CD14-positive monocyte (primary cell): ENCODE measurements around the gene INPP4B. TPM values are rescaled to one million over a fixed set of nuclear protein-coding genes. Genes with fewer than 3 reads are reported as not detected.

Experiments used
- DNase-seq, 3 donors: peaks; one replicate each; pipeline ENCODE4 v3.0.0-alpha.2; 2011 to 2022
- H2AFZ ChIP-seq: 2 replicates; pipeline ENCODE4 v1.6.0; 2012; ENCODE audit warnings: mild to moderate bottlenecking, low read depth, low read length, inconsistent platforms; ENCODE audit not compliant: insufficient read depth, poor library complexity, severe bottlenecking
- H3K27ac ChIP-seq, 2 donors: 1 replicate in 1 of 2; 2 replicates in 1 of 2; pipeline ENCODE4 v1.5.1; 2012 to 2013; ENCODE audit warnings: low read length in 2 of 2, control low read depth in 1 of 2, inconsistent platforms in 1 of 2, low read depth in 1 of 2, mild to moderate bottlenecking in 1 of 2
- H3K27me3 ChIP-seq, 2 donors: one replicate each; pipeline versions ENCODE4 v1.6.0 to v1.6.1; 2011 to 2013; ENCODE audit warnings: low read length in 2 of 2; ENCODE audit not compliant: control insufficient read depth in 2 of 2, insufficient read depth in 2 of 2
- H3K36me3 ChIP-seq, 2 donors: replicated peaks in 1 of 2; 1 replicate in 1 of 2; 2 replicates in 1 of 2; pipeline versions ENCODE4 v1.5.1 to v1.6.1; 2012 to 2013; ENCODE audit warnings: low read length in 2 of 2, control low read depth in 1 of 2, inconsistent platforms in 1 of 2, mild to moderate bottlenecking in 1 of 2; ENCODE audit not compliant: insufficient read depth in 2 of 2, control insufficient read depth in 1 of 2
- H3K4me1 ChIP-seq, 2 donors: 1 replicate in 1 of 2; 2 replicates in 1 of 2; pipeline versions ENCODE4 v1.5.1 to v1.6.1; 2012 to 2013; ENCODE audit warnings: low read length in 2 of 2, control low read depth in 1 of 2, inconsistent platforms in 1 of 2, mild to moderate bottlenecking in 1 of 2, moderate library complexity in 1 of 2; ENCODE audit not compliant: insufficient read depth in 2 of 2, control insufficient read depth in 1 of 2
- H3K4me2 ChIP-seq: replicated peaks from 2 replicates; pipeline ENCODE3; 2012; ENCODE audit warnings: low read length, moderate library complexity, mild to moderate bottlenecking; ENCODE audit not compliant: poor library complexity, severe bottlenecking; ENCODE audit errors: extremely low read depth
- H3K4me3 ChIP-seq, 3 experiments: fragments of 200-600 bp in 1 of 3; sonication (generic) in 1 of 3; replicated peaks in 1 of 3; 1 replicate in 2 of 3; 2 replicates in 1 of 3; pipeline ENCODE4 v1.5.1; 2011 to 2013; ENCODE audit warnings: low read length in 3 of 3, mild to moderate bottlenecking in 3 of 3, control low read depth in 2 of 3, low read depth in 2 of 3, inconsistent platforms in 1 of 3, moderate library complexity in 1 of 3
- H3K79me2 ChIP-seq: 2 replicates; pipeline ENCODE4 v1.6.0; 2012; ENCODE audit warnings: mild to moderate bottlenecking, control low read depth, inconsistent platforms, low read length, moderate library complexity; ENCODE audit not compliant: insufficient read depth
- H3K9ac ChIP-seq: 2 replicates; pipeline ENCODE4 v1.6.0; 2017; ENCODE audit warnings: low read length, mild to moderate bottlenecking; ENCODE audit not compliant: insufficient read depth, poor library complexity, severe bottlenecking
- H3K9me3 ChIP-seq, 2 donors: replicated peaks in 1 of 2; 1 replicate in 1 of 2; 2 replicates in 1 of 2; pipeline versions ENCODE4 v1.5.1 to v1.6.1; 2012 to 2013; ENCODE audit warnings: low read length in 2 of 2, control low read depth in 1 of 2; ENCODE audit not compliant: control insufficient read depth in 1 of 2, insufficient read depth in 1 of 2
- H4K20me1 ChIP-seq: 2 replicates; pipeline ENCODE4 v1.6.0; 2012; ENCODE audit warnings: mild to moderate bottlenecking, low read length, control low read depth, moderate library complexity; ENCODE audit not compliant: insufficient read depth
- H3K27ac Mint-ChIP-seq, 7 donors: one replicate each; pipeline ENCODE4 v1.8.0; 2020; ENCODE audit warnings: mild to moderate bottlenecking in 7 of 7, mixed read lengths in 7 of 7, moderate library complexity in 6 of 7, inconsistent platforms in 2 of 7
- H3K27me3 Mint-ChIP-seq, 3 donors: one replicate each; pipeline ENCODE4 v1.8.0; 2021 to 2022; ENCODE audit warnings: low read depth in 3 of 3, mild to moderate bottlenecking in 3 of 3, mixed read lengths in 3 of 3, moderate library complexity in 3 of 3, inconsistent platforms in 1 of 3
- H3K36me3 Mint-ChIP-seq, 2 donors: one replicate each; pipeline ENCODE4 v1.8.0; 2020; ENCODE audit warnings: mixed read lengths in 2 of 2, inconsistent platforms in 1 of 2, mild to moderate bottlenecking in 1 of 2
- H3K4me1 Mint-ChIP-seq: one replicate; pipeline ENCODE4 v1.8.0; 2020; ENCODE audit warnings: mild to moderate bottlenecking, mixed read lengths
- H3K4me3 Mint-ChIP-seq, 2 donors: one replicate each; pipeline ENCODE4 v1.8.0; 2020; ENCODE audit warnings: mild to moderate bottlenecking in 2 of 2, mixed read lengths in 2 of 2, moderate library complexity in 1 of 2
- H3K9me3 Mint-ChIP-seq, 7 donors: one replicate each; pipeline ENCODE4 v1.8.0; 2020 to 2022; ENCODE audit warnings: mixed read lengths in 7 of 7, mild to moderate bottlenecking in 6 of 7, moderate library complexity in 6 of 7, inconsistent platforms in 2 of 7
- WGBS: methylation state at CpG from one replicate; pipeline ENCODE4 v1.1.5; 2013; ENCODE audit warnings: missing lambda C conversion rate; ENCODE audit not compliant: insufficient coverage; 5-methylcytosine and 5-hydroxymethylcytosine counted together
- intact Hi-C, 2 donors: fragments of 100-400 bp; cut with micrococcal nuclease; formaldehyde crosslinking; loops; one replicate each; pipeline versions ENCODE4 v1.15.0 to v1.15.1; 2023
- polyA plus RNA-seq, 3 donors: library from polyadenylated mRNA; depleted of rRNA in 1 of 3; unstranded in 2 of 3; stranded (reverse) in 1 of 3; fragments of 300-500 nt in 2 of 3; fragments of >200 nt in 1 of 3; fragmentation: Illumina TruSeq in 2 of 3; gene quantifications; 1 replicate in 2 of 3; 2 replicates in 1 of 3; pipeline ENCODE4 v1.2.3, GENCODE V29; 2012 to 2021
- TF ChIP-seq, protein P1 (sequence below): fragments of 200-600 bp; IDR thresholded peaks from one replicate; pipeline ENCODE4 v1.8.0; 2022; ENCODE audit warnings: antibody characterized with exemption, mild to moderate bottlenecking

INPP4B gene
- polyA plus RNA-seq, 3 donors = 0.13 to 0.38 (median 0.22) TPM

DNA sequence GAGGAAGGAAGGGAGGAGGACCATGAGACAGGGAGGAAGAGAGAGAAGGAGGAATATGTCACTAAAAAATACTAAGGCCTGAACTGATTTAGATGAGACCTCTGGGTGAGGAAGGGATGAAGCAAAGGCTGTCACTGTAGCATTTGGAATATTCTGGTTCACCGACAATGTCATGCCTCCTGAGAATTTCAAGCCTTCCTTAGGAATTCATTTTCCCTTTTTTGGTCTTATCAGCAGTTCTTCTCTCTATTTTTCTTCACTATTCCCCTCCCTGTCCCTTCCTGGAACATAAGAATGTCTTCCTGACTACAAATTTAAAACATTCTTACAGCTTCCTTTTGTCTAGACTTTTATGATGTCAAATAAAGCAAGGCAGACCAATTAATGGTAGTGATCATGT lies 527.8 kb downstream of the INPP4B start:
- Histone ChIP-seq H3K9me3 (no peaks in the 10 kb centered on the region), H3K27me3 (no peaks in the 10 kb centered on the region), H4K20me1 (no peaks in the 10 kb centered on the region), H3K79me2 (no peaks in the 10 kb centered on the region), H2AFZ (no peak overlapping the region), H3K4me3 (no peak overlapping the region), H3K4me1 (no peaks in the 10 kb centered on the region), H3K9ac (no peak overlapping the region), H3K36me3 (no peaks in the 10 kb centered on the region), H3K4me2 (no peak overlapping the region), H3K27ac (no peak overlapping the region)
- Mint-ChIP-seq H3K27me3 (no peaks in the 10 kb centered on the region), H3K36me3 (no peaks in the 10 kb centered on the region), H3K4me3 (no peak overlapping the region), H3K27ac (no peak overlapping the region), H3K9me3 (peaks cover 0 to 6% (median 1%) of the 10 kb centered on the region in 7 donors), H3K4me1 (peaks cover 2% of the 10 kb centered on the region)
- DNase-seq = no peak
- intact Hi-C loops = no loop called here
- TF ChIP-seq, protein P1, sequence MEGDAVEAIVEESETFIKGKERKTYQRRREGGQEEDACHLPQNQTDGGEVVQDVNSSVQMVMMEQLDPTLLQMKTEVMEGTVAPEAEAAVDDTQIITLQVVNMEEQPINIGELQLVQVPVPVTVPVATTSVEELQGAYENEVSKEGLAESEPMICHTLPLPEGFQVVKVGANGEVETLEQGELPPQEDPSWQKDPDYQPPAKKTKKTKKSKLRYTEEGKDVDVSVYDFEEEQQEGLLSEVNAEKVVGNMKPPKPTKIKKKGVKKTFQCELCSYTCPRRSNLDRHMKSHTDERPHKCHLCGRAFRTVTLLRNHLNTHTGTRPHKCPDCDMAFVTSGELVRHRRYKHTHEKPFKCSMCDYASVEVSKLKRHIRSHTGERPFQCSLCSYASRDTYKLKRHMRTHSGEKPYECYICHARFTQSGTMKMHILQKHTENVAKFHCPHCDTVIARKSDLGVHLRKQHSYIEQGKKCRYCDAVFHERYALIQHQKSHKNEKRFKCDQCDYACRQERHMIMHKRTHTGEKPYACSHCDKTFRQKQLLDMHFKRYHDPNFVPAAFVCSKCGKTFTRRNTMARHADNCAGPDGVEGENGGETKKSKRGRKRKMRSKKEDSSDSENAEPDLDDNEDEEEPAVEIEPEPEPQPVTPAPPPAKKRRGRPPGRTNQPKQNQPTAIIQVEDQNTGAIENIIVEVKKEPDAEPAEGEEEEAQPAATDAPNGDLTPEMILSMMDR = no peak
- WGBS = no CpG with 5 or more reads among the region's 1 CpG

DNA sequence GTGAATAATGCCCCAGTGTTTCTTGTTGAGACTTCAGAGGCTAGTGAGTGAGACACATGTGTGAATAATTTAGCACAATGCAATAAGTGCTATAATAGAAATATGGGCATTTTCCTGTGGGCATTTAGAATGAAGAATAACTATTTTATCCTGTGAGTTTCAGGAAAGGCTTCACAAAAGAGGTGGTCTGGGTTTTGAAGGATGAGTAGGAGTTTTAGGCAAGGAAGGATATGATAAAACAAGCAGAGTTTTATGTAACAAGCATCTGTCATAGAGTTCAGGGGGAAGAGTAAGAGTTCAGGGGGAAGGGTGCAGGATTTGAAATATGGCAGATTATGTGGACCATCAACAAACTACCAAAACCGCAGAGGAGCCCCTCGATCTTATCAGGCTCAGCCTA lies 529.2 kb downstream of the INPP4B start:
- DNase-seq = no peak
- Histone ChIP-seq H4K20me1 (no peaks in the 10 kb centered on the region), H3K4me1 (no peaks in the 10 kb centered on the region), H3K27ac (no peak overlapping the region), H3K79me2 (no peaks in the 10 kb centered on the region), H2AFZ (no peak overlapping the region), H3K9ac (no peak overlapping the region), H3K4me3 (no peak overlapping the region), H3K27me3 (no peaks in the 10 kb centered on the region), H3K4me2 (no peak overlapping the region), H3K9me3 (no peaks in the 10 kb centered on the region), H3K36me3 (no peaks in the 10 kb centered on the region)
- TF ChIP-seq, protein P1 = no peak
- Mint-ChIP-seq H3K27ac (no peak overlapping the region), H3K9me3 (peaks cover 0 to 7% (median 0%) of the 10 kb centered on the region in 7 donors), H3K4me3 (no peak overlapping the region), H3K36me3 (no peaks in the 10 kb centered on the region), H3K4me1 (peaks cover 2% of the 10 kb centered on the region), H3K27me3 (no peaks in the 10 kb centered on the region)
- intact Hi-C loops = no loop called here
- 100% methylated on average over 2 of the region's 2 CpGs for WGBS
